ENCODE measurements around the gene KCNMA1.

The KCNMA1 gene

GRCh38 chr10:77226853-77227565 is 410.6 kb downstream of the KCNMA1 start:
- no peak for DNase-seq

GRCh38 chr10:77226452-77226851 is 411.2 kb downstream of the KCNMA1 start:
- no peak for DNase-seq

DNA sequence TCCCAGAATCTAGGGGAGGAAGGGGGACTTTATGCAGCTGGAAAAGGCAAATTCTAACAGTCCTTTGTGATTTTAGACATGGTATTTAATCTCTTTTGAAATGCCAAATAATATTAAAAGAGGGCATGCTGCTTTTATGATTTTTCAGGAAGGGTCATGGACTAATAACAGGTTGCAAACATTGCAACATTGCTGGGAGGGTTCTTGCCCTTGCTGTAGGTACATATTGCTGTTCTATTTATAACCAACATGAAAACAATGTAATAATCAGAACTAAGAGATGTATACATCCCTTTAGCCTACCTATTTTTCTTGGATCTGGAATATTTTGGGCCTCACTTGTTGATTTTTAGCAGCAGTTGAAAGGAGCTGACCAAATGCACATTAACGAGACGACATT is 411.6 kb downstream of the KCNMA1 start:
- no peak for DNase-seq

DNA sequence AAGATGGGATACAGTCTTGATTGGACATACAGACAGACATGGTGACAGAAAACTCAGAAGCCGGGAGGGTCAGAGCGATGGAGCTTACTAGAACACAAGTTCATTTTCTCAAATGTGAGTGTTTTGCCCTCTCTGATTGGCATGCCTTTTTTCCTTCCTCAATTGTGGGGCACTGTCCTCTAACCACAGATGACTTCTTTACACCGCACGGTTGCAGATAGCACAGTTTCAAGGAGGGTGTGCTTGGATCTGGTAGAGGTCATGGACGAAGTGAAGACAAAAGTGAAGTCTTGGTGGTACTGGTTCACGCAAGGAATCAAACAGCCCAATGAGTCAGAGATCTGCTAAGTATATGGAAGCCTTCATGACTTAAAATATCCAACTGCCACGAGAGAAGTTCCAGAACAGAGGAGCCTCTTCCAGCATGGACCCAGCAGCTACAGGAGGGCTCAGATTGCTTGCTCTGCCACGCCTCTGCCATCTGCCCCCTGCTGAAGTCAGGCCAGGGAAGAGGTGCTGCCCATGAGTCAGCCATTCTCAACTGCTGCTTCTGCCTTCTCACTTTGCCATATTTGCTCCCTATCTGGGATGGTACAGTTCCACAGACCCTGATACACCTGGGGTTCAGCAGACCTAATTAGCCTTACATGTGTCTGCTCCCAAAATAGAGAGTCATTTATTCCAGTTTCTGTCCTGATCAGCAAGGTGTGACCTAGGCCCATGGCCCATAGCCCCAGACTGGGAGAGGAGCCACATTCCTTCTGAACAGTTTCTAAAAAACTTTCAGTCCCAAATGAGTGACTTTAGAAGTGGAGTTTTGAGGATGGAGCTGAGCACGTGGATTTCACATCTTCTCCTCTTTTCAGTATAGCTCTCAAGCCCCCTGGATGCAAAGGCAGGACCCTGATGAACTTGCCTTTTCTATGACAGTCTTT is 413.8 kb downstream of the KCNMA1 start:
- no peak for DNase-seq

- no peak for DNase-seq
Observed at GRCh38 chr10:77220150-77220549, 417.5 kb downstream of the KCNMA1 start.

GRCh38 chr10:77219046-77219445 is 418.6 kb downstream of the KCNMA1 start:
- no peak for DNase-seq

- no peak for DNase-seq
Observed at GRCh38 chr10:77214799-77215198, 422.8 kb downstream of the KCNMA1 start.

DNA sequence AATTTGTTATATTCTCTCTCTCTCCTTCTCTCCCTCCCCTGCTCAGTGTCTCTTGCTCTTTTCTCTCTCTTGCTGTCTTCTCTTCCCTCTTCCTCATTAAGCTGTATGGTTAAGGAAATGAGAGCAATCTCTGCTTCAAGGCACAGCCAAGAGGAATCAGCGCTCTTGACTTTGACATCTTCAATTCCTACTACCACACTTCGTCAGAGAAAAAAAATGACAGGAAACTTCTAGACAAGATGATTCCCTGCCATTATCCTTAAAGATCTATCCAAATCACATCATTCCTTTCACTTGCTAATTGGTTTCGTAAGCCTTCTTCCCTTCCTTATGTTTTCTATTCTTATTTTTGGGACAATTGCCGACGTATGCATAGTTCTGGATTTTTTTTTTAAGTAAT is 425.0 kb downstream of the KCNMA1 start:
- no peak for DNase-seq

- no peak for DNase-seq
Observed at GRCh38 chr10:77210645-77211044, 427.0 kb downstream of the KCNMA1 start.

DNA sequence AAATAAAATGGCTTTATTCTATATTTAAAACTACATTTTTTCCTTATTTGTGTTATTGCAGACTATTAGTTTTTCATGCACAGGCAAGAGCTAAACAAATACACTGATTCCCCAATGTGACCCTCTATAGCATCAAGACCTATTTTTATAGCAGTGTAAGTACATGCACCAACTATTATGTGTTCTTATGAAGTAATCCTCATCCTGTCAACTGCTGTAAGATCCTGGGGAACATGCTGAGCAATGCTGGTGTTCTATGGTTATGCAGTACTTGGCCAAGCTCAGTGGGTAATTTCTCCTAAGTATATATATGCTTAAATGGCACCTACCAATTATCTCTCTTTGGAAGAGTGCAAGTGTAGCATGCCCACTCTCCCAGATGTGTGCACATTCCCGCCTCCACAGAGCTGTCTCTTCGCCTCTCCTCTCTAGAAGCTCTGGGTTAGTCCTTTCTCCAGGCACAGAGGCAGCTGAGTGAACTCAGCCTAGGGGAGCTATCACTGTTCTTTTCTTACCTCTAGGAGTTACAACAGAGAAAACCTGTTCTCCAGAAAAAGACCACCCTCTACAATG is 428.8 kb downstream of the KCNMA1 start:
- DNase-seq, result no peak

- no peak for DNase-seq
Observed at GRCh38 chr10:77207828-77208185, 429.8 kb downstream of the KCNMA1 start.

DNA sequence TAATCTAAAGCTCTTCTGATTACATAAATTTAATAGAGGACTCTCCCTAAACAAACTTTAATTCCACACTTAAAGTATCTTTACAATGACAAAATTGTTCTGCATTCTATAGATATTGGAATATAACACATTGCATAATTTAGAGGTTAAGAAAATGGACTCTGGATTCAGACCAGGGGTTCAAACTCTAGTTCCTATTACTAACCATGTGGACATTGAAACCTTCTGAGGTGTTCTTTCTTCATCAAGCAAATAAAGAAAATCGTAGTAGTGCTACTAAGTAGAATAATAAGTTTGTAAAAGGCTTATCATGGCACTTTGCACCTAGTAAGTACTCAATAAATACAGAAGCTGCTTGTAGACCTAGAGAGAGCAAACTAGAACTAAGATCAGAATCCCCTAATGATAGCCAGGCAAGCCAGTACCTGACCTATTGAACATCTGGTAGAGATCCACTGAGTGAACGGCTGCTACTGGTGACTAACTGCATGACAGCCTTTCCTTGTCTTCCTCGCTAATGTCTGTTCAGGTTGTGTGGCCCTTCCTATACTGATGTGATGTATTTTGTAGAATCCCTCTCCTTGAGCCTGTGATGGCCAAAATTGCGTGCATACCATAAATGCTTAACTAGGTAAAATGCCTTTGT is 430.3 kb downstream of the KCNMA1 start:
- no peak for DNase-seq

GRCh38 chr10:77205135-77205534 is 432.5 kb downstream of the KCNMA1 start:
- DNase-seq, result no peak

DNA sequence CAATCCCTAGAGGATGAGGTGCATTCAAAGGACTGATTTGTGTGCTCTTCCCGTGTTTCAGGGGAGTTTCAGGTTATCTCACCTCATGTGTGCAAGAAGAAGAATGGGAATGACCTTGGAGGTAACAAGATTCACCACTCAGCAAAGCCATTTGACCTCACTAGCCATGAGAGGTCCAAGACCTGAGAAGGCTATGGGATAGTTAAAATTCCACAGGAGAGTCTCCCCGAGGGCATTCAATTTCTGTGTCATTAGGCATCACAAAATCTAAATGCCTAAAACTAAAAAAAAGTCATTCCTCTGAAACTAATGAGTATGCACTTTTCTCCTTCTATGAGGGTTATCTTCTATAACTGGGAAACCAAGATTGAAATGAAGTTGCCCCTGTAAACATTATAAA is 433.4 kb downstream of the KCNMA1 start:
- DNase-seq, result no peak

GRCh38 chr10:77202857-77203256 is 434.8 kb downstream of the KCNMA1 start:
- no peak for DNase-seq

- no peak for DNase-seq
Observed at GRCh38 chr10:77201135-77202106, 436.2 kb downstream of the KCNMA1 start.

DNA sequence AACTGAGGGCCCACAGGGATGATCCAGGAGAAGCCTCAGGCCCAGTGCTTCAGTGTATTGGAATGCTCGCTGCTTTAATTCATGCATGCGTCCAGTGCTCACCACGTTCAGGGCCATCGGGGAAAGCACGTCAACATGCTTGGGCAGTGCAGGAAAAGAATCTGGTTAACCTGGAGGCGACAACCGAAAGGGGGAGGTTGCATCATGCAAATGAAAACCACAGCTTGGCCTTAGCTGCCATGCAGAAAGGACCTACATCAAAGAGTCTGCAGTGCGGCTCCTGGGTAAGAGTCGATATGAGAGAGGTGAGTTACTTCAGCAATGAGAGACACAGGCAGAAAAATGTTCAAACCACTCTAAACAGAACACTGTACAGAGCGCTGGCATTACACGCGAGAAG is 440.1 kb downstream of the KCNMA1 start:
- DNase-seq, result no peak

DNA sequence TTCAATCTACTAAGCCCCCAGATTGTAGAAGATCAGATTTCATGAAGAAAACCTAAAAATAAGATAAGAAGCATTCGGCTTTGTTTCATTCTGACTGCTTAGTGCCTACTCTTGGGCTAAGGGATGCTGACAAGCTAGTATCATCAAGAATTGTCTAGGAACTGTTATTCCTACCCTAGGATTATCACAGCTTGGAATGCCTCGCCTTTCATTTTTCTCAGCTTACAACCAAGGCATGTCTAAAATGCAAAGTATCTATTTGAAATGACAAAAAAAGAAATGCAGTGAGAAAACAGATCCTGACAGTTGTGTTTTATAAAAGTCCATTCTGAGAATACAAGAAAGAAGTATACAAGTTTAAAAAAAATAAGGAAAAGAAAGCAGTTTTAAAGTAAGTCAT is 441.0 kb downstream of the KCNMA1 start:
- DNase-seq, result no peak

GRCh38 chr10:77195101-77195500 is 442.5 kb downstream of the KCNMA1 start:
- DNase-seq, result no peak

DNA sequence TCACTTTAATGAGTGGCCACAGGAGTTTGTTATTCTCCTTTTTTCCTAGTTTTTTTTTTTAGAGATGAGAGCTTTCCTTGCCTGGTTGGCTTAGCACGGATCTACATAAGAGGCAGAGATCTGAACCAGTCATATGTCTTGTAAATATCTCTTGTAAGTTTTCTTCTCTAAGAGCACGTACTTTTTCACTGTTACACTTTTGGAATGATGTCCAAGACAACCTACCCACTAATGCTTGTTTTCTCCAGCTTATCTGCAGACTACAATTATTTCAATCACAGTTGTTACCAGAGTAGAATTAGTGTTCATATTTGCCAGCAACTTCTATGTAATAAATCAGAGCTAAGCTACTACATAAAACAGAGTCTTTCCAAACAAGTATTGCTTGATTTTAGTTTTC is 444.6 kb downstream of the KCNMA1 start:
- no peak for DNase-seq

DNA sequence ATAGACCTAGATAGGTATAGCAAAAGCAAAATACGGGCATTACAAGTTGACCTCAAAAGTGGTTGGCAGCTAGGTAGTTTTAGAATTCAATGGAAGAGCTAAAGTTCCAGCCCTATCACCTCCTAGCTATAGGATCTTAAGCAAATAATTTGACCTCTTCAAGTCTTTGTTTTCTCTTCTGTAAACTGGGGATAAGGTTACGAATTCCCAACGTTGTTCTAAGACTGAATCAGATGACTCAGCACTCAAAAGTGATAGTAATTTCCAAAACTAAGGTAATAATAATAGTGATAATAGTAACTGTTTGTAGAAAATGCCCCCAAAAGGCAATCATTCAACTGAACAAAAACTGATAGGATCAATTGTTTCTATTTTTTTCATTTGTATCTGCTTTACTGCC is 445.2 kb downstream of the KCNMA1 start:
- no peak for DNase-seq

Data from stimulated activated CD4-positive, alpha-beta T cell treated with anti-CD3 and anti-CD28 coated beads, Interleukin-2, amount 100 ng/mL, for 24 hours (primary cell).